ENCODE results near the gene NR2F1-AS1. TPM values are rescaled to one million over a fixed set of nuclear protein-coding genes. Genes with fewer than 3 reads are reported as not detected.
"Not testable (repeated sequence)": the region's sequence is repeated elsewhere in the genome, so short reads cannot be mapped to it uniquely, and the experiment has no call there.

NR2F1-AS1 gene
- total and polyA plus RNA-seq, 9 donors, result 1.7 to 4.4 (median 3.8) TPM

- no CpG with 5 or more reads among the region's 1 CpG for WGBS (ENCODE audit: insufficient coverage)
- Histone ChIP-seq H3K9me3 (replicated peaks; ENCODE audit: control insufficient read depth, low read depth, low read length) (no peaks in the 10 kb centered on the region), H3K4me3 (ENCODE audit: low read length) (no peak overlapping the region), H3K27ac (ENCODE audit: low read length) (no peak overlapping the region), H3K4me1 (ENCODE audit: control insufficient read depth, insufficient read depth, low read length) (no peaks in the 10 kb centered on the region), H3K27me3 (ENCODE audit: control insufficient read depth, insufficient read depth, low read length) (no peaks in the 10 kb centered on the region), H3K36me3 (ENCODE audit: control insufficient read depth, insufficient read depth, low read length) (no peaks in the 10 kb centered on the region)
- DNase-seq, result no peak
Observed at GRCh38 chr5:93513298-93513697, 67.7 kb downstream of the NR2F1-AS1 start.

DNA sequence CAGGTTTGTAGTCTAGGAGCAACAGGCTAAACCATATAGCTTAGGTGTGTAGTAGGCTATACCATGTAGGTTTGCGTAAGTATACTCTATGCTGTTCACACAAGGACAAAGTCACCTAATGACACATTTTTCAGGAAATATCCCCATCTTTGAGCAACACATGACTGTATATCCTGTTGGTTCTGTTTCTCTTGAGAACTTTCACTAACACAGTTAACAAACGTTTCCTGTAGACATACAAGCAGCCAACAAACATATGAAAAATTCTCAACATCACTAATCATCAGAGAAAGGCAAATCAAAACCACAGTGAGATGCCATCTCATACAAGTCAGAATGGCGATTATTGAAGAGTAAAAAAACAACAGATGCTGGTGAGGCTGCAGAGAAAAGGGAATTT, 68.2 kb downstream of the NR2F1-AS1 start:
- Histone ChIP-seq H3K36me3 (ENCODE audit: control insufficient read depth, insufficient read depth, low read length) (no peaks in the 10 kb centered on the region), H3K4me3 (ENCODE audit: low read length) (no peak overlapping the region), H3K27me3 (ENCODE audit: control insufficient read depth, insufficient read depth, low read length) (no peaks in the 10 kb centered on the region), H3K4me1 (ENCODE audit: control insufficient read depth, insufficient read depth, low read length) (no peaks in the 10 kb centered on the region), H3K27ac (ENCODE audit: low read length) (no peak overlapping the region), H3K9me3 (replicated peaks; ENCODE audit: control insufficient read depth, low read depth, low read length) (no peaks in the 10 kb centered on the region)
- no peak for DNase-seq
- WGBS (ENCODE audit: insufficient coverage), result no CpG with 5 or more reads among the region's 3 CpGs

DNA sequence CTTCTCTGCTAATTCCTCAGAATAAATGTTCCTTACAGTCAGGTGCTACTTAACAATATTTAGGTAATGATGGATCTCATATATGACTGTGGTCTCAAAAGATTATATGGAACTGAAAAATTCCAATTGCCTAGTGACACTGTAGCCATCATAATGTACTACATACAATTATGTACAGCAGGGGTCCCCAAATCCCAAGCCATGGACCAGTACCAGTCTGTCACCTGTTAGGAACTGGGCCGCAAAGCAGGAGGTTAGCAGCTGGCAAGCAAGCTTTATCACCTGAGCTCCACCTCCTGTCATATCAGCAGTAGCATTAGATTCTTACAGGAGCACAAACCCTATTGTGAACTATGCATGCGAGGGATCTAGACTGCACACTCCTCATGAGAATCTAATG, 69.6 kb downstream of the NR2F1-AS1 start:
- no peak for DNase-seq
- Histone ChIP-seq H3K4me1 (ENCODE audit: control insufficient read depth, insufficient read depth, low read length) (no peaks in the 10 kb centered on the region), H3K27ac (ENCODE audit: low read length) (no peak overlapping the region), H3K9me3 (replicated peaks; ENCODE audit: control insufficient read depth, low read depth, low read length) (no peaks in the 10 kb centered on the region), H3K4me3 (ENCODE audit: low read length) (no peak overlapping the region), H3K36me3 (ENCODE audit: control insufficient read depth, insufficient read depth, low read length) (no peaks in the 10 kb centered on the region), H3K27me3 (ENCODE audit: control insufficient read depth, insufficient read depth, low read length) (no peaks in the 10 kb centered on the region)
- WGBS (ENCODE audit: insufficient coverage), result 100% methylated on average over 1 of the region's 2 CpGs

- no peaks in the 10 kb centered on the region for H3K27me3 ChIP-seq (ENCODE audit: control insufficient read depth, insufficient read depth, low read length)
- WGBS (ENCODE audit: insufficient coverage), result 29% methylated on average over 1 of the region's 2 CpGs
Observed at GRCh38 chr5:93510626-93511380, 70.2 kb downstream of the NR2F1-AS1 start.

GRCh38 chr5:93505553-93505952, 75.5 kb downstream of the NR2F1-AS1 start:
- H3K4me3 ChIP-seq (ENCODE audit: low read length); H3K36me3 ChIP-seq (ENCODE audit: control insufficient read depth, insufficient read depth, low read length); H3K4me1 ChIP-seq (ENCODE audit: control insufficient read depth, insufficient read depth, low read length); H3K9me3 ChIP-seq (replicated peaks; ENCODE audit: control insufficient read depth, low read depth, low read length); H3K27ac ChIP-seq (ENCODE audit: low read length); DNase-seq; H3K27me3 ChIP-seq (ENCODE audit: control insufficient read depth, insufficient read depth, low read length): not testable (repeated sequence)
- WGBS (ENCODE audit: insufficient coverage), result 86% methylated on average over 3 of the region's 3 CpGs

More at GRCh38 chr5:93510626-93511380, 70.2 kb downstream of the NR2F1-AS1 start:
- no peak for DNase-seq
- H3K36me3 ChIP-seq (ENCODE audit: control insufficient read depth, insufficient read depth, low read length), result no peaks in the 10 kb centered on the region
- H3K9me3 ChIP-seq (replicated peaks; ENCODE audit: control insufficient read depth, low read depth, low read length), result no peaks in the 10 kb centered on the region
- no peak overlapping the region for H3K4me3 ChIP-seq (ENCODE audit: low read length)
- no peaks in the 10 kb centered on the region for H3K4me1 ChIP-seq (ENCODE audit: control insufficient read depth, insufficient read depth, low read length)
- no peak overlapping the region for H3K27ac ChIP-seq (ENCODE audit: low read length)

DNA sequence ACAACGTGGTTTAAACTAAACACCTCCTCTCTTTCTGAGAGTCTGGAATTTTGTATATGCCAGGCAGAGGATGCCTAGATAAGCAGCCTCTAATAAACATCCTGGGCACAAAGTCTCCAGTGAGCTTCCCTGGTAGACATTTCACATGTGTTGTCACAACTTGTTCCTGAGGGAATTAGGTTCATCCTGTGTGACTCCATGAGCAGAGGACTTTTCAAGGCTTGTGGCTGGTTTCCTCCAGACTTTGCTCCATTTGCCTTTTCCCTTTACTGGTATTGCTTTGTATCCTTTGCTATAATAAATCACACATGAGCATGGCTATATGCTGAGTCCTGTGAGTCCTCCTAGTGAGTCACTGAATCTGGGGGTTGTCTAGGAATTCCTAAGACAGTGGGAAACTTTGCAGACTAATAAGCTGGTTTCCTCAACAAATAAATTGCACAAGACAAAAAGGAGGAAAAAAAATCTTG, 77.4 kb downstream of the NR2F1-AS1 start:
- Histone ChIP-seq H3K36me3 (ENCODE audit: control insufficient read depth, insufficient read depth, low read length) (no peaks in the 10 kb centered on the region), H3K4me1 (ENCODE audit: control insufficient read depth, insufficient read depth, low read length) (no peaks in the 10 kb centered on the region), H3K4me3 (ENCODE audit: low read length) (no peak overlapping the region), H3K9me3 (replicated peaks; ENCODE audit: control insufficient read depth, low read depth, low read length) (no peaks in the 10 kb centered on the region), H3K27ac (ENCODE audit: low read length) (no peak overlapping the region), H3K27me3 (ENCODE audit: control insufficient read depth, insufficient read depth, low read length) (no peaks in the 10 kb centered on the region)
- no peak for DNase-seq
- no CpG with 5 or more reads among the region's 1 CpG for WGBS (ENCODE audit: insufficient coverage)

GRCh38 chr5:93497096-93497495, 83.9 kb downstream of the NR2F1-AS1 start:
- DNase-seq, result peak; percentile 22

GRCh38 chr5:93479982-93480509, 101.0 kb downstream of the NR2F1-AS1 start:
- H3K9me3 ChIP-seq (replicated peaks; ENCODE audit: control insufficient read depth, low read depth, low read length), result peaks cover 7% of the 10 kb centered on the region
- H3K4me1 ChIP-seq (ENCODE audit: control insufficient read depth, insufficient read depth, low read length), result no peaks in the 10 kb centered on the region
- no peak for DNase-seq
- no peaks in the 10 kb centered on the region for H3K27me3 ChIP-seq (ENCODE audit: control insufficient read depth, insufficient read depth, low read length)
- no peak overlapping the region for H3K27ac ChIP-seq (ENCODE audit: low read length)
- H3K36me3 ChIP-seq (ENCODE audit: control insufficient read depth, insufficient read depth, low read length), result no peaks in the 10 kb centered on the region
- no peak overlapping the region for H3K4me3 ChIP-seq (ENCODE audit: low read length)

More at GRCh38 chr5:93497096-93497495, 83.9 kb downstream of the NR2F1-AS1 start:
- Histone ChIP-seq H3K27ac (ENCODE audit: low read length) (no peak overlapping the region), H3K9me3 (replicated peaks; ENCODE audit: control insufficient read depth, low read depth, low read length) (no peaks in the 10 kb centered on the region), H3K27me3 (ENCODE audit: control insufficient read depth, insufficient read depth, low read length) (no peaks in the 10 kb centered on the region), H3K4me1 (ENCODE audit: control insufficient read depth, insufficient read depth, low read length) (no peaks in the 10 kb centered on the region), H3K4me3 (ENCODE audit: low read length) (no peak overlapping the region), H3K36me3 (ENCODE audit: control insufficient read depth, insufficient read depth, low read length) (no peaks in the 10 kb centered on the region)
- WGBS (ENCODE audit: insufficient coverage), result no CpG with 5 or more reads among the region's 4 CpGs

- Histone ChIP-seq H3K27ac (ENCODE audit: low read length) (no peak overlapping the region), H3K27me3 (ENCODE audit: control insufficient read depth, insufficient read depth, low read length) (no peaks in the 10 kb centered on the region), H3K9me3 (replicated peaks; ENCODE audit: control insufficient read depth, low read depth, low read length) (peaks cover 7% of the 10 kb centered on the region), H3K4me1 (ENCODE audit: control insufficient read depth, insufficient read depth, low read length) (no peaks in the 10 kb centered on the region), H3K4me3 (ENCODE audit: low read length) (no peak overlapping the region), H3K36me3 (ENCODE audit: control insufficient read depth, insufficient read depth, low read length) (no peaks in the 10 kb centered on the region)
- no peak for DNase-seq
Observed at GRCh38 chr5:93477816-93478215, 103.2 kb downstream of the NR2F1-AS1 start.

GRCh38 chr5:93476251-93476742, 104.7 kb downstream of the NR2F1-AS1 start:
- no peak overlapping the region for H3K27ac ChIP-seq (ENCODE audit: low read length)
- H3K9me3 ChIP-seq (replicated peaks; ENCODE audit: control insufficient read depth, low read depth, low read length), result peaks cover 7% of the 10 kb centered on the region
- DNase-seq, result peak; percentile 20
- WGBS (ENCODE audit: insufficient coverage), result no CpG with 5 or more reads among the region's 2 CpGs
- H3K4me1 ChIP-seq (ENCODE audit: control insufficient read depth, insufficient read depth, low read length), result no peaks in the 10 kb centered on the region
- no peak overlapping the region for H3K4me3 ChIP-seq (ENCODE audit: low read length)
- no peaks in the 10 kb centered on the region for H3K36me3 ChIP-seq (ENCODE audit: control insufficient read depth, insufficient read depth, low read length)
- H3K27me3 ChIP-seq (ENCODE audit: control insufficient read depth, insufficient read depth, low read length), result no peaks in the 10 kb centered on the region

Data from muscle of leg (tissue), 11 donors.